Measurements from ENCODE around the gene DNAJB2.

Gene DNAJB2

DNA sequence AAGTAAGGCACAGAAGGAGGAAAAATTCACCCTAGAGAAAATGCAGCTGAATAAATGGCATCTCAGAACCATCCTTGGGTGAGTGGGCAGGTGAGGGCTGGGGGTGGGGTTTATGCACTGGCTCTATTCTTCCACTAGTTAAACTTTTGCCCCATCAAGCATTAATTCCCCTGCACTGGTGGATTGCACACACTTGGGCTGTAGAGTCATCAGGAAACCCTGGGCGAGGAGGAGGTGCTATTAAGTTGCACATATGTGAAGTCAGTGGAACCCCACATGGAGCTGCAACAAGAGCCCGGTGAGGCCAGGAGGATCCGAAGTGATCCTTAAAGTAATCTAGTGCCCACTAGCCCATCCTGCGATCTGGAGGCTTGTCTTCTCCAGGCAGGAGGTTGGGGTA, 6.8 kb upstream of the DNAJB2 start:
- no peak for TF ChIP-seq ZFX (IDR thresholded peaks at IDR 0.05)
- TF ChIP-seq, protein P1, sequence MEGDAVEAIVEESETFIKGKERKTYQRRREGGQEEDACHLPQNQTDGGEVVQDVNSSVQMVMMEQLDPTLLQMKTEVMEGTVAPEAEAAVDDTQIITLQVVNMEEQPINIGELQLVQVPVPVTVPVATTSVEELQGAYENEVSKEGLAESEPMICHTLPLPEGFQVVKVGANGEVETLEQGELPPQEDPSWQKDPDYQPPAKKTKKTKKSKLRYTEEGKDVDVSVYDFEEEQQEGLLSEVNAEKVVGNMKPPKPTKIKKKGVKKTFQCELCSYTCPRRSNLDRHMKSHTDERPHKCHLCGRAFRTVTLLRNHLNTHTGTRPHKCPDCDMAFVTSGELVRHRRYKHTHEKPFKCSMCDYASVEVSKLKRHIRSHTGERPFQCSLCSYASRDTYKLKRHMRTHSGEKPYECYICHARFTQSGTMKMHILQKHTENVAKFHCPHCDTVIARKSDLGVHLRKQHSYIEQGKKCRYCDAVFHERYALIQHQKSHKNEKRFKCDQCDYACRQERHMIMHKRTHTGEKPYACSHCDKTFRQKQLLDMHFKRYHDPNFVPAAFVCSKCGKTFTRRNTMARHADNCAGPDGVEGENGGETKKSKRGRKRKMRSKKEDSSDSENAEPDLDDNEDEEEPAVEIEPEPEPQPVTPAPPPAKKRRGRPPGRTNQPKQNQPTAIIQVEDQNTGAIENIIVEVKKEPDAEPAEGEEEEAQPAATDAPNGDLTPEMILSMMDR (conservative IDR thresholded peaks at IDR 0.05): no peak
- no peak overlapping the region for H3K27ac ChIP-seq

DNA sequence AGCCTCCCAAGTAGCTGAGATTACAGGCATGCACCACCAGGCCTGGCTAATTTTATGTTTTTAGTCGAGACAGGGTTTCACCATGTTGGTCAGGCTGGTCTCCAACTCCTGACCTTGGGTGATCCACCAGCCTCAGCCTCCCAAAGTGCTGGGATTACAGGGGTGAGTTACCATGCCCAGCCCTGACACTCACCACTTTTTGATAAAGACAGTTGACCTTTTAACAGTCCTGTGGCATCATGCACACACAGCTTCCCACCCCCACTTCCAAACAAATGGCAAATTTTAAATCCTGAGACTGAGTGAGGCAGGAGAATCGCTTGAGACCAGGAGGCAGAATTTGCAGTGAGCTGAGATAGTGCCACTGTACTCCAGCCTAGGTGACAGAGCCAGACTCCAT, 6.2 kb upstream of the DNAJB2 start:
- TF ChIP-seq, protein P1 (conservative IDR thresholded peaks at IDR 0.05): no peak
- no peak for TF ChIP-seq ZFX (IDR thresholded peaks at IDR 0.05)
- H3K27ac ChIP-seq: no peak overlapping the region

DNA sequence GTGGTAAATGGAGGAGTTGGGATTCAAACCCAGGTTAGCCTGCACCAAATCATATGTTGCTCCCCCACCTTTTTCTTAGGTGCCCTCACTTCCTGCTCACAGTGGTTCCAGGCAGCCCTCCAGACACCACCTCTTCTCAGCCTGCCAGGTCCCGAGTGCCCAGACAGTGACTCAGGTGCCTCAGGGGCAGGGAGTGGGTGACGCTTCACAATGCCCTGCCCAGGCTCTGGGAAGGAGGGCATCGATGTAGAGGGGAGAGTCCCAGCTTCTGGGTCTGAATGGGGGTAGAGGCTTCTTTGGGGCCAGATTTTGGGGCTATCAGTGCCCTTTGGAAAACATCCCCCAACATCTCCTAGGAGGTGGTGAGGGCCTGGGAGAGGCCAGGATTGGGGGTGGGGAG, 5.2 kb upstream of the DNAJB2 start:
- H3K27ac ChIP-seq: no peak overlapping the region
- TF ChIP-seq ZFX (IDR thresholded peaks at IDR 0.05): no peak
- TF ChIP-seq, protein P1 (conservative IDR thresholded peaks at IDR 0.05): no peak

DNA sequence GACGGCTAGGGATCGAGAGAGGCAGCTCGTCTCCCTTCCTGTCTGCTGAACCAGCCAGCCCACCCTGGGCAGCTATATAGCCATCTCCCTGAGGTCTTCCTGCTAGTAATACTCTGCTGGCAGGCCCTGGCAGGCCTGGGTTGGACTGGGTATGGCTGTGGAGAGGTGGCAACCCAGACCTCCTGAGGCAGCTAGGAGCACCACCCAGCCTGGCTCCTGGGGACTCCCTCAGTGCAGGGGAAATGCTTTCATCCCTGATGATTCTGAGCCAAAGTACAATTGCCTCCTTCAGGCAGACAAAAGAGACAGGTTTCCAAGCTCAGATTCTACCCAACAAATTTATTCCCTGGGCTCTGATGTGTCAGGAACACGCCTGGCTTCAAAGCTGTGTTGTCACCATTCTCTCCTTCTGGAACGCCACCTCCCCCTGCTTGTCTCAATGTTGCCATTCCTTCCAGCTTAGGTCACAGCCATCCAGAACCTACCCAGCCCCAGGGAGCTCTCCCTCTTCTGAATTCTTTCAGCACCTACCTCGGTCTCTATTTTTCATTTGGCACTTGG, 4.7 kb upstream of the DNAJB2 start:
- no peak for TF ChIP-seq ZFX (IDR thresholded peaks at IDR 0.05)
- TF ChIP-seq, protein P1 (conservative IDR thresholded peaks at IDR 0.05): no peak
- H3K27ac ChIP-seq: no peak overlapping the region

DNA sequence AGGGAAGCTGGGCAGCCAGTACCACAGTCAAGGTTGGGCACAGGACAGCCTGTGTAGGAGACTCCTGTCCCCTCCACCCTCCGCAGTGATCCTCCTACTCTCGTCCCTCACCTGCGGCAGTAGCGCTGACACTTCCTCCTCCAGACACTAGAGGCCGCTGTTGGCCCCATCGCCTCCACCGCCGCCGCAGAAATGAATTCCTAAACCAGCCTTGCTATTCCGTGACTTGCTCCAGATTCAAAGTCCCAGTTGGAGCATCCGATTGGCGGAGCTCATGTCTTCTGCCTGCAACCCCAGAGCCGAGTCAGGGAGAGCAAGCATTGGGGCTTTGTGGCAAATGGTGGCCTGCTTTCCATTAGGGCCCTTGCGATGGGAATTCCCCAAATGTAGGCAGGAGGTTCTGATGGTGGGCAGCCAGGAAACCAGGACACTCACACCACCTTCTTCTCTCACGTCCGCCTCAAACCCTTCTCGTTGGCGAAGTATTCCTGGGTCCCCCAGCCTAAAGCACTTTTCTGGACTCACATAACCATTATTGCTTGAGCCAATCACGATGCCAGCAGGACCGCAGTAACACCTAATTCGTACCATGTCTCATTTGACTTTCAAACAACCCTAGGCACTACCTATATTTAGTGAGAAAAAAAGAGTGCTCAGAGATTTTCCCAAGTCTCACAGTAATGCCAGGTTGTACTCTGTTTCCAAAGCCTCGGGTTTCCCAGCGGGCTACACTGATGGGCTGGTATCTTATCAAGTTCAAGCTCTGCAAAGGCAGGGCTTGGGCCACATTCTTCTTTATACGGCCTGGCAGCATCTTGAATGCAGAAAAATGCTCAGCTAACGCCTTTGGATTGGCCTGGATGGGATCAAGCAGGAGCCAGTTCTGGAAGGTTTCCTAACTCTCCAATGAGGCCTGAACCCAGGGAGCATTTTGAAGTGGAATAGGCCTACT, 1.2 kb upstream of the DNAJB2 start:
- TF ChIP-seq ZFX (IDR thresholded peaks at IDR 0.05): no peak
- TF ChIP-seq, protein P1 (conservative IDR thresholded peaks at IDR 0.05): peak; percentile 97
- H3K27ac ChIP-seq: 0 out of 2 replicates have a peak overlapping the region, but pooled peaks have one; percentile 69

DNA sequence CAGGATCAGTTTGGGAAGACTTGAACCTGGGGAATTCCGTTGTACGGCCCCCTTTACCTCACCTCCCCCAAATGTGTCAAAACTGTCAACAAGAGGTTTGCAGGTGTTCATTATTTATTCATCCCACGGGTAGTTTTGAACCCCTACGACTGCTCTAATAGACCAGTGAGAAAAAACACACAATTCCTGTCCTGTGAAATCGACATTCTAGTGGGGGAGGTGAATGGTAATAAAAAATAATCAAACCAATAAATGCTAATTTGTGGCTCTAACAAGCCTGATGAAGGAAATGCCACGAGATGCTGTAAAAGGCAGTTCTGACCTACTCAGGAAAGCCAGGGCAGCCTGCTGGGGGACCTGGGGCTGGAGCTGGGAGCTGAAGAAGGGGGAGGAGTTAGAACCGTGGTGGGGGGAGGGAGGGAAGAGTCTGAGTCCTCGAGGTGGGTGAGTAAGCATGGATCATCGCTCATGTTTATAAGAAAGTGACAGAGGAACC, 463 bp upstream of the DNAJB2 start:
- TF ChIP-seq ZFX (IDR thresholded peaks at IDR 0.05): no peak
- TF ChIP-seq, protein P1 (conservative IDR thresholded peaks at IDR 0.05): no peak
- peak overlapping the region; percentile 69 for H3K27ac ChIP-seq

DNA sequence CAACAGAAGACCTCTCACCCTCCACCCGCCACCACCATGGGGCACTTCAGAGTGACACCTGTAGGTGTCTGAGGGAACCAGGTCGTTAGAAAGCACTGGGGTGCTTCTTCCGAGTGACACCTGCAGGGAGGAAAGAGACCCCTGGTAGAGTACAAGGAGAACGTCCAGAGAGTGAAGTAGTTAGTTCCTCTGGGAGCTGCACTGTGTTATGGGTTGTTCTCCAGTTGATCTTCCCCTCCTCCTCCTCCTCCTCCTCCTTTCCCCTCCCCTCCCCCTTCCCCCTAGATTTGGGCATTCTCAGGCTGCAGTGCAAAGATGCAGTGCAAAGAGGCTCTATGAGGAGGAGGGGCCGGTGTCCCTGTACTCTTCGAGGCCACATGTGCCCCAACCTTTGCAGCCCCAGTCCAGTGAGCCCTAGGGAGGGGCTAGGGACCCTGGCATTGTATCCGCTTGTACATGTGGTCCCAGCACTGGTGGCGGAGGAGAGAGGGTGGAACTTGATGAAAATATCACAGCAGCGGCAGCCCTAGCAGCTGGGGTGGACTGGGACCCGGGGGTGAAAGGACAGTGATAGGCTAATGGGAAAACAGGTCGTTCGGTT, 850 bp downstream of the DNAJB2 start:
- no peak for TF ChIP-seq ZFX (IDR thresholded peaks at IDR 0.05)
- TF ChIP-seq, protein P1 (conservative IDR thresholded peaks at IDR 0.05): no peak
- peak overlapping the region; percentile 69 for H3K27ac ChIP-seq

All from C4-2B (cell line).